ENCODE measurements around the gene ZNF536. TPM values are rescaled to one million over a fixed set of nuclear protein-coding genes. Genes with fewer than 3 reads are reported as not detected.
"Not testable (repeated sequence)": the region's sequence is repeated elsewhere in the genome, so short reads cannot be mapped to it uniquely, and the experiment has no call there.

Gene ZNF536
- total and polyA plus RNA-seq, 9 of the 15 experiments (the other 6 are each of a cell fraction or from before 2014, with no cell fraction given) = not detected

DNA sequence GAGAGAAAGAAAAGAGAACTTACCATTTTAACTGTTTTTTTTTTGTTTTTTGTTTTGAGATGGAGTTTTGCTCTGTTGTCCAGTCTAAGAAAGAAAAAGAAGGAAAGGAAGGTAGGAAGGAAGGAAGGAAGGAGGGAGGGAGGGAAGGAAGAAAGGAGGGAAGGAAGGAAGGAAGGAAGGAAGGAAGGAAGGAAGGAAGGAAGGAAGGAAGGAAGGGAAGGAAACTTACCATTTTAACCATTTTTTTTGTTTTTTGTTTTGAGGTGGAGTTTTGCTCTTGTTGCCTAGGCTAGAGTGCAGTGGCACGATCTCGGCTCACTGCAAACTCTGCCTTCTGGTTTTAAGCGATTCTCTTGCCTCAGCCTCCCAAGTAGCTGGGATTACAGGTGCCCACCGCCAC, 94.4 kb downstream of the ZNF536 start:
- H3K27me3 ChIP-seq (ENCODE audit: control insufficient read depth in 2 of 2, insufficient read depth in 2 of 2, low read length in 2 of 2); H3K4me2 ChIP-seq (ENCODE audit: insufficient read depth, low read length); intact Hi-C loops (cut with micrococcal nuclease); H3K79me2 ChIP-seq (ENCODE audit: control insufficient read depth, insufficient read depth, low read length); POLR2A ChIA-PET; H3K4me1 ChIP-seq (replicated peaks in 1 of 2; ENCODE audit: control insufficient read depth in 2 of 2, insufficient read depth in 2 of 2, low read length in 2 of 2); DNase-seq (ENCODE audit: extremely low read depth in 1 of 4, low spot score in 3 of 4); in situ Hi-C loops (cut with MboI); H3K4me3 ChIP-seq; ATAC-seq; H2AFZ ChIP-seq (ENCODE audit: low read depth, low read length); CTCF ChIA-PET (ENCODE audit: low intra/inter-chr PET ratio); H3K9me1 ChIP-seq (ENCODE audit: control insufficient read depth, insufficient read depth, low read length); H4K20me1 ChIP-seq (replicated peaks; ENCODE audit: control insufficient read depth, insufficient read depth, low read length); H3K9ac ChIP-seq (ENCODE audit: insufficient read depth in 1 of 2, low read depth in 2 of 2, low read length in 2 of 2); H3K36me3 ChIP-seq (ENCODE audit: control insufficient read depth, insufficient read depth, low read length); H3K27ac ChIP-seq (ENCODE audit: extremely low read depth, low read depth, low read length); FAIRE-seq; BruUV-seq (replicated peaks); H3K9me3 ChIP-seq (replicated peaks; ENCODE audit: control insufficient read depth, insufficient read depth, low read depth, low read length): not testable (repeated sequence)
- WGBS (ENCODE audit: insufficient coverage, low coverage, missing lambda C conversion rate) = 0% methylated on average over 4 of the region's 4 CpGs

DNA sequence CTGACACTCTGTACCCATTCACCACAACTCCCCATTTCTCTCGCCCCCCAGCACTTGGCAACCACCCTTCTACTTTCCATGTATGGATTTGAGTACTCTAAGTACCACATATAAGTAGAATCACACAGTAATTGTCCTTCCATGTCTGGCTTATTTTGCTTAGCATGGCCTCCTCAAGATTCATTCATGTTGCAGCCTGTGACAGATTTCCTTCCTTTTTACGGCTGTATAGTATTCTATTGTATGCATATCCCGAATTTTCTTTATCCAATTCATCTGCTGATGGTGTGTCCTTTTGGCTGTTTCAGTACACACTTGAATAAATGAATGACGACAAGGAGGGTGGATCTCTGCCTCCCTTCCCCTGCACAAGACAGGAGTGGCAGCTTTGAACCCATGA, 95.1 kb downstream of the ZNF536 start:
- CTCF ChIA-PET (ENCODE audit: low intra/inter-chr PET ratio) = no interaction called here

More for the DNA sequence above, 95.1 kb downstream of the ZNF536 start:
- intact Hi-C loops (cut with micrococcal nuclease) (no loop called here), in situ Hi-C loops (cut with MboI) (no loop called here)
- H3K4me1 ChIP-seq (replicated peaks in 1 of 2; ENCODE audit: control insufficient read depth in 2 of 2, insufficient read depth in 2 of 2, low read length in 2 of 2) = no peaks in the 10 kb centered on the region
- no TSS peak for BruUV-seq (replicated peaks)
- no peak overlapping the region for H3K4me2 ChIP-seq (ENCODE audit: insufficient read depth, low read length)
- H4K20me1 ChIP-seq (replicated peaks; ENCODE audit: control insufficient read depth, insufficient read depth, low read length) = no peaks in the 10 kb centered on the region
- 0% methylated on average over 4 of the region's 4 CpGs for WGBS (ENCODE audit: insufficient coverage, low coverage, missing lambda C conversion rate)
- ATAC-seq = no peak
- no peaks in the 10 kb centered on the region; a peak in 1 of 5 replicates for H3K27me3 ChIP-seq (ENCODE audit: control insufficient read depth in 2 of 2, insufficient read depth in 2 of 2, low read length in 2 of 2)
- no peaks in the 10 kb centered on the region for H3K36me3 ChIP-seq (ENCODE audit: control insufficient read depth, insufficient read depth, low read length)
- FAIRE-seq = no peak
- TF ChIP-seq HDGF (IDR thresholded peaks at IDR 0.05) (no peak), ZNF146 (CRISPR knock-in tag; IDR thresholded peaks at IDR 0.05; ENCODE audit: unreplicated experiment) (peak; percentile 36), SUPT5H (IDR thresholded peaks at IDR 0.05) (no peak)
- POLR2A ChIA-PET = no interaction called here
- no peak for DNase-seq (ENCODE audit: extremely low read depth in 1 of 4, low spot score in 3 of 4)
- H3K9me1 ChIP-seq (ENCODE audit: control insufficient read depth, insufficient read depth, low read length) = no peaks in the 10 kb centered on the region
- H3K79me2 ChIP-seq (ENCODE audit: control insufficient read depth, insufficient read depth, low read length) = no peaks in the 10 kb centered on the region
- H3K4me3 ChIP-seq = no peak overlapping the region
- H3K9ac ChIP-seq (ENCODE audit: insufficient read depth in 1 of 2, low read depth in 2 of 2, low read length in 2 of 2) = no peak overlapping the region
- H2AFZ ChIP-seq (ENCODE audit: low read depth, low read length) = no peak overlapping the region
- no peaks in the 10 kb centered on the region for H3K9me3 ChIP-seq (replicated peaks; ENCODE audit: control insufficient read depth, insufficient read depth, low read depth, low read length)
- no peak overlapping the region for H3K27ac ChIP-seq (ENCODE audit: extremely low read depth, low read depth, low read length)
